SW480 (cell line): ENCODE data around the gene ITPRIPL2.

Experiments used
- DNase-seq: peaks from one replicate; pipeline ENCODE4 v3.0.0-alpha.2; 2016; ENCODE audit warnings: low spot score

Gene ITPRIPL2

DNA sequence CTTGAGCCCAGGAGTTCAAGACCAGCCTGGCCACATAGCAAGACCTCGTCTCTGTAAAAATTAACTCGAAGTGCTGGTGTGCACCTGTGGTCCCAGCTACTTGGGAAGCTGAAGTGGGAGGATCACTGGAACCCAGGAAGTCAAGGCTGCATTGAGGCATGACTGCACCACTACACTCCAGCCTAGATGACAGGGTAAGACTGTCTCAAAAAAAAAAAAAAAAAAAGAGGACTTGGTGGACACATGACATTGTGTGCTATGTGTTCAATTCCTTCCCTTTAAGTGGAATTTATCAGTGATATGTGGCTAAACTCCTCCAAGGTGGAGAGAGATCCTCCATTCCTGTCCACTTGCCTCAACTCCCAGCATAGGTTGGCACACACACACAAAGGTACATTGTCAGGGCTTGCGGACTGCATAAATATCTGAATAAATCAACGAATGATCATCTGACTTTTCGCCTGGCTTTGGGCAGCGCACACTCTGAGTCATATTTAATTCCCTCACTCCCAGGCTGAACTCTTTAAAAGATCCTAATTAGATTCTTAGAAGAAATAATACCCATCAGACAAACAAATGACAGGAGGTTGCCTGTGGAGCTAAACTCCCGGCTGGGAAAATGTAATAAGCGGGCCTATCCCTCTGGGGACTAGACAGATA, 29.3 kb downstream of the ITPRIPL2 start:
- DNase-seq: no peak

DNA sequence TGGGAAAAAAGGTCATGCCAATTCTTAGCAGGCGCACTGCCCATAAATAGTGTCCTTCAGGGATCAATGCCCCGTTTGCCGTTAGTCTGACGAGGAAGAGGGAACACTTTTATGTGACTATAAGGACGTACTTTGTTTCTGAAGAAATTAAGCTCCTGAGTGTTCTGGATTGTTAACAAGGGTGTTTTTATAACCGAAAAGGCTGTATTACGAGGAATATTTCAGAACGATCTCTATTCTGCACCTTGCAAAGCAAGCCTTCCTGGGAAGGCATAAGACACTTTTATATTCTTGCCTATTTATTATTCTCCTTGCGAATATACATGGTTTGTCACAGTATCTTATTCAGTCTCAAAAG, 29.8 kb downstream of the ITPRIPL2 start:
- no peak for DNase-seq

DNA sequence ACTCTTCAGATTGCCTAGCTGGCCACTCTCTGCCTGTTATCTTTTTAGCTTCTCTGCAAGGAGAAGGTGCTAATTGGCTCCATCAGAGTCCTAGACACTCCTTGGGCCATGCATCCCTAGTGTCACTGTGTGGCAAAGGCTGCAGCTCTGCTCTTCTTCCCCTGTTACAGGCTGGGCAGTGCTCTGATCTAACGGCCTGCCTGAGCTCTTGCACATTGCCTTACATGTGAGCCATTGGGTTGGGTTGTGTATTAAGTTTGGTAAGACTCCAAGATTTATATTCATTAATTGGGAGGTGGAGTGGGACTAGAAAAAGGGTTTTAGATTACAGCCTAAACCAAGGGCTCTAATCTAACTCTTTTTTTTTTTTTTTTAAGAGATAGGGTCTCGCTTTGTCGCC, 31.2 kb downstream of the ITPRIPL2 start:
- DNase-seq: no peak

DNA sequence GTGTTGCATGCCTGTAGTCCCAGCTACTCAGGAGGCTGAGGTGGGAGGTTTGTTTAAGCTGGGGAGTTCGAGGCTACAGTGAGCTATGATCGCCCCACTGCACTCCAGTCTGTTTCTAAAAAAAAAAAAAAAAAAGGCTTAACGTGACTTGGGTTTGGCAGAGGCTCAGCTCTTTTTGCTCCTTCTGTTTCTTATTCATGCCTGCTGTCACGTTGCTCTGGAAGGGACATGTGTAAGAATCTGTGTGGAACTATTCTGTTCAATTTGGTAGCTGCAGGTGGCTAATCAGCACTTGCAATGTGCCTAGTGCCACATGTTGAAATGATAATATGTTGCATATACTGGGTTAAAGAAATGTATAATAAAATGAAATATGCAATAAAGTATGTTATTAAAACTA, 33.4 kb downstream of the ITPRIPL2 start:
- no peak for DNase-seq

DNA sequence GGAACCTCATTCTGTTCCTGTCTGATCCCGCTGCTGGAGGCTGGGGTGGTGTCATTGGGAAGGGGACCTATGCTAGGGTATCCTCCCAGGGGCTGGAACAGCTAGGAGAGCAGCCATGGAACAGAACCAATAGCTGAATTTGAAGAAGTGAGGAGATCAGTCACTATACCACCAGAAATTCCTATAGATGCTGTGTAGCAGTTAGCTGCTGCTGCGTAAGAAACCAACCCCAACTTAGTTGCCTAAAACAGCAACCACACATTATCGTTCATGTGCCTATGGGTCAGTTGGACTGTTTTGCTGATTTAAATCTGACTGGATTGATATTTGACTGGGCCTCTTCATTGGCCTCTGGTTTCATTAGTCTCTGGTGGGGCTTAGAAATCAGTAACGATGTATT, 33.9 kb downstream of the ITPRIPL2 start:
- no peak for DNase-seq

DNA sequence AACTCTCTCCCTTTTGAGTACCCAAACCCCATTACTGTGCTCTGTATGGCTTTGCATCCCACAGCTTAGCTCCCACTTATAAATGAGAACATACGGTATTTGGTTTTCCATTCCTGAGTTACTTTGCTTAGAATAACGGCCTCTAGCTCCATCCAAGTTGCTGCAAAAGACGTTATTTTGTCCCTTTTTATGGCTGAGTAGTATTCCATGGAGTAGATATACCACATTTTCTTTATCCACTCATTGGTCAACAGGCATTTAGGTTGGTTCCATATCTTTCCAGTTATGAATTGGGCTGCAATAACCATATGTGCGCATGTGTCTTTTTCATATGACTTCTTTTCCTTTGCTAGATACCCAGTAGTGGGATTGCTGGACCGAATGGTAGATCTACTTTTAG, 34.4 kb downstream of the ITPRIPL2 start:
- DNase-seq: no peak

DNA sequence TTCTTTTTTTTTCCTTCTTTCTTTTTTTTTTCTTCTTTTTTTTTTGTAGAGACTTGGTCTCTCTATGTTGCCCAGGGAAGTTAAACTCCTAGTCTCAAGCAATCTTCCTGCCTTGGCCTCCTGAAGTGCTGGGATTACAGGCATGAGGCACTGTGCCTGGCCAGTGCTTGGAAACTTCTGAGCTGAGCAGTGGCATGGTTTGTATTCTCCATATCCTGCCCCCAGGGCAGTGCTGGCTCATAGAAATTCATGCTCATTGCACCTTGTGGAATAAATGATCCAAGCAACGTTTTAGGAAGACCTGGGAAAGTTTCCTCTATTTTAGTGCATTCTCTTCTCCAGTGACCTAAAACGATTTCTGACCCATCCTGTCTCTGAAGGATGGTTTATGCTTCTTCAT, 37.5 kb downstream of the ITPRIPL2 start:
- DNase-seq: no peak

DNA sequence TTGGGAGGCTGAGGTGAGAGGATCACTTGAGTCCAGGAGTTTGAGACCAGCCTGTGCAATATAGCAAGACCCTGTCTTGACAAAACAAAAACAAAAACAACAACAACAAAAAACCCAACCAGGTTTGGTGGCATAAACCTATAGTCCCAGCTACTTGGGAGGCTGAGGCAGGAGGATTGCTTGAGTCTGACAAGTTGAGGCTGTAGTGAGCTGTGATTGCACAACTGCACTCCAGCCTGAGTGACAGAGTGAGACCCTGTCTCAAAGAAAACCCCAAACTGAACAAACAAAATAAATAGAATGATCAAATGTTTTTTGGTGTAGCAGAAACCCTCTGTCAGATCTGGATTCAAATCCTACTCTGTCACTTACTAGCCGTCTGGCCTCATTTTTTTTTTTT, 38.3 kb downstream of the ITPRIPL2 start:
- no peak for DNase-seq

DNA sequence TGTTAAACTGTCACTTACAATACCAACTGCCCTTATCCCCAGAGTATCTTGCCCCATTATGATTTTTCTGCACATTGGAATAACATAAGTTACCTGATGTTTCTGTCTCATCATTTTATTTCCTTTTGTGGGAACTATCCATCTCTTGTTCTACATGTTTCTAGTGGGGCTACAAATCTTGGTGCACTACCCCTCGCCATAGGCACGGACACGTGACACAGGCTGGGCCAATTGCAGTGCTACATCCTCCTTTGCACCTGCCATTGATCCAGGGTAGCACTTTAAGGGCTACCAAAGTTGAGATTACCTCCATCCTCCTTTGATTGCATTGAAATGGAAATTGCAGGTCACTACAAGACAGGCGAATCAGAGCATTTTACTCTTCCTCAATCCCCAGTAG, 40.1 kb downstream of the ITPRIPL2 start:
- DNase-seq: peak; percentile 35

DNA sequence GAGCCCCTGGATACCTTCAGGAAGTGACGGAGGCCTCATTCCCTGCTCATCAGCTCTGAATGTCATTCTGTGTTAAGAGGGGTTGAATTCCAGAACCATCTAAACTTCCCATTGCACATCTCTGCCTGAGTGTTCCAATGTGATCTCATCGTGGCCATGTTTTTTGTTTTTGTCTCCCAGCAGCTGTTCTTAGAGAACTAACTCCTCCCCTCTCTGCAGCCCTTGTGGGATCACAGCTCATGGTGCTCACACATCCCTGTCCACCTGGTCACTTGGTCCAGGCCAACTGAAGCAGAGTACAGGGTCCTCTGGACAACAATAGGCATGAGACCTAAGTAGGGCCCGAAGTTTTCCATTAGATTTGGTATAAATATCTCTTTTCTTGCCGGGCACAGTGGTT, 48.3 kb downstream of the ITPRIPL2 start:
- no peak for DNase-seq

DNA sequence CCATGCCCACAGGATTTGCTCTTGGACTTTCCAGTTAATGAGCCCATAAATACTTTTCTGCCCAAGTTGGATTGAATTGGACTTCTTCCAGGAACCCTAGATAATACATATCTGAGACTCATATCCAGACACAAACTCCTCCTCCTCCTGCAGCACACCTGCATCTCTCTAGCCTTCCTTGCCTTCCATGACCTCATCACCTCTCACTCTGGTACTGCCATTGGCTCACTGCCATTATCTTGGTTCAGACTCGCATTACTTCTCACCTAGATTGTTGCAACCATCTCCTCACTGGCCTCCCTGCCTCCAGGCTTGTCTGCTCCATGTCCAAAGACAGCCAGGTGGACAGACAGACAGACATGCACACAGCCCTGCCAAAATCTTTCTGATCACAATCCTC, 49.5 kb downstream of the ITPRIPL2 start:
- DNase-seq: no peak

DNA sequence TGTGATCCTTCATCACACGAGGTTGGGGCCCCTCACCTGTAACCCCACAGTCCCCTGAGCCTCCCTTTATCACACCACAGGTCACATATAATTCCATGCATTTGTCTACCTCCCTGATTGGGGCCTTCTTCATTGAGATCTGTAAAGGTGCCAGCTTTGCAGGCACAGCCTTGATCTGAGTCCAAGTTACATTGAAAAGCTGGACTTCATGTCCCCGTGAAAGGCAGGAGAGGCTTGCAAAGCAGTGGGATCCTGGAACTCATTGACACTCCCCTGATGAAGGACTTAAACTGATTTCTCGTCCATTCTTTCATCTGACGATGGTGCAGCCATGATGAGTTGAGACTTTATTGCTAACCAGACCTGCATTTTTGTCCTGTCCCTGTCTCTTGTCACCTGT, 50.5 kb downstream of the ITPRIPL2 start:
- DNase-seq: no peak

DNA sequence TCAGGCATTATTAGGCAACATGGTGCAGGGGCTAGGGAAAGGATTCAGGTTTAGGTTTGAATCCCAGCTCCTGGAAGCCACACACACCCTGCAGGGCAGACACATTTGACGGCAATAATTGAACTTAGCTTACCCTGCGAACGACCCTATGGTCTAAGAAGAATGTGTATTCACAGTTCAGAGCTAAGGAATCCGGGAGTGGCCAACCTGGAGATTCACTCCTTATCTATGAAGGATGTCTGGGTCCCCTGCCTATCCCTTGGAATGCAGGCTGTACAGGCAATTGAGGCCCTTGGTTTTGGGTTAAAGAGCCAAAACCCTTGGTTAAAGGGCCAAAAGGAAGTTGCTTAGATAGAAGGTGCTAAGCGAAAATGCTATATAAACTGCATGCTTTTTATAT, 51.3 kb downstream of the ITPRIPL2 start:
- no peak for DNase-seq

DNA sequence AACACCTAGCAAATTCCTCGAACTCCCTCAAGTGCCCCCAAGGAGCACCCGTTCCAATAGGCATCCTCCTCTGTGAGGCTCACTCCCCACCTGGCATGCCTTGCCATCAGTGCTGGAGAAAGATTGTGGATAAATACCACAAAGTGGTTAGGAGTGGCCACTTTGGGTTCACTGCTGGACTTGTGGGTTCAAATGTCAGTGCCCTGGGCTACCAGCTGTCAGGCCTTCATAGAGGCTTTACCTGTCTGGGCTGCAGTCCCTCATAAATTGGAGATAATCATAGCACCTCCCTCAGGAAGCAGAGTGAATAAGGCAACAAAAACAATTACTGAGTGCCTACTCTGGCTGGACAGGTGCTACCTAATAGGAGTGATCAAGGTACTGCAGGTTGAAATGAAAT, 52.7 kb downstream of the ITPRIPL2 start:
- DNase-seq: no peak

DNA sequence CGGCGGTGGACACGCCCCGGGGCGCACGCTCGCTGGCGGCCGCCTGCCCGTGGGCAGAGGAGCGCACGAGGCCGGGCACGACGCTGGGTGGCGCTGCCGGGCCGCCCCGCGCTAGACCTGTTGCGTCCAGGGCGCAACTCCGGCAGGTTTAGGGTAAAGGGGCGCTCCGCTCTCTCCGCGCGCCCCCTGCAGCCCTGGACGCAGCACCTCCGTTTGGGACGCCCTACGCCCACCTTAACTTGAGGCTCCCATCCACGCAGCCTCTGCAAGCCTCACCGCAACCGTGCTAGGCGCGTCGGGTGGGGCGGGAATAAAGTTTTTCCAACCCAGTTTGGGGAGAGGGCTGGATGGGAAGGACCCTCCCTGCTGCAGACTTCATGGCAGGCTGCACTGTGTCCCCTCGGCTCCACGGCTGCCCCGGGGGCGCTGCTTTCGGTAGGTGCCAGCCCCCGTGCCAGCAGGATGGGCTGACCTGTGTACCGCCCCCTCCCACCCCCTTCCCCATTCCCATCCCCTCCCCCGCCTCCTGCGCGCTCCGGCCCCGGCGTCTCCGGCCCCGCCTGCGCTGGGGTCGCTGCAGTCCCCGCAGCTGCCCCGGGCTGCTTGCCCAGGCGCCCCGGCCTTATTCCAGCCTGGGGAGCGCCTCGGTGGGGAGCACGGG, 54.1 kb downstream of the ITPRIPL2 start, which contains the start of gene SYT17:
Gene SYT17, plus strand, starts transcription at position 531 of the 661 bp plus-strand sequence. CDS start 407 bp downstream, outside the sequence.
- peak; percentile 79 for DNase-seq

DNA sequence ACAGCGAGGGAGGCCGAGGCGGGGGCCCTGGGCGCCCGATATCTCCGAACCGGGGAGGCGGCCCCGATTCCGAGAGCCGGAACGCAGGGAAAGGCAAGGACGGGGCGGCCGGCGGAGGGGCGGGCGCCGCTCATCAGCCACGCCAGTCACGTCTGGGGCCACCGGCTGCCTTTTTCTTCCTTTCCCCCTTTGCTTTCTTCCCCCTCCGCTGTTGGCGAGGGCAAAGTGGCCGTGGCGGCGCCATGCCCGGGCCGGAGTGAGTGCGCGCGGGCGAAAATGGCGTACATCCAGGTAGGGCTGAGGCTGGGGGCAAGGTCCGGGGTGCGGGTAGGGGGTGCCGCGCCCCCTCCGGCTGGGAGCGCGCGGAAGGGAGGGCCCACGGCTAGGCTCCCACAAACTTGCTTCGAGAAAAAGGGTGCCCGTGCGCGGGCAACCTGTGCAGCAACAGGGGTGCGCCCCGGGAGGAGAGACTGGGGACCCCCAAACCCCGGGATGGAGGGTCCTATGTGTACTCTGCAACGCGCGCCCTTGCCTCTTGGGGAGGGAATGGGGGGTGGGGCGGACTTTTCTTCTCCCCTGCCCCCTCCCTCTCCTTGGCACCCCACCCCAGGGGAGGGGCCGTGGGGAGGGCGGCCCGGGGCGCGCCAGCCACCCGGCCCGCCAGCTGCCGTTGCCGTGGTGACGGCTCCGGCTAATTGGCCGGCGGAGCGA, 54.8 kb downstream of the ITPRIPL2 start:
- peak; percentile 40 for DNase-seq

DNA sequence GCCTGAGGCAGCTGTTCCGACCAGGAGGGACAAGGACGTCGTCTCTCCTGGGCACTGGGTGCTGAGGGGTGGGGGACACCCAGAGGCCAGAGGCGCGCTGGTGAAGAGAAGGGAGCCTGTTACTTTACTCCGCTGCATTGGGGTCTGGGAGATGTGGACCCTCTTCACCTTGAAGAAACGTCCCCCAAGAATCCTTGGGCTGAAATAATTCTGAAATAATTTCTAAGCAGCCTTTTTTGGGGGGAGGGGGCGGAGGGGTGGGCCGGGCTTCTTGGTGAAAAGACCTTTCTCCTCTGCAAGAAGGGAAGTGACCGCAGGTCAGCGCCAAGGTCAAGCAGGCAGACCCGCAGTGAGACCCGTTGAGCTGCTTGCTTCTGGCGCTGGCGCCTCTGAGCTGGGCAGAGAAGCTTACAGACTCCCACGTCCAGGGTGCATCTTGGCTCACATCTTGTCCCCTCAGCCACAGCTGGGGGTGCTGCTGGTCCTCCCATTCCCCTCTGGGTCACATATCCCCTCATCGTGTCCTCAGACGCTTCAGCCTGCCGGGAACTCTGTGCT, 55.4 kb downstream of the ITPRIPL2 start:
- no peak for DNase-seq

DNA sequence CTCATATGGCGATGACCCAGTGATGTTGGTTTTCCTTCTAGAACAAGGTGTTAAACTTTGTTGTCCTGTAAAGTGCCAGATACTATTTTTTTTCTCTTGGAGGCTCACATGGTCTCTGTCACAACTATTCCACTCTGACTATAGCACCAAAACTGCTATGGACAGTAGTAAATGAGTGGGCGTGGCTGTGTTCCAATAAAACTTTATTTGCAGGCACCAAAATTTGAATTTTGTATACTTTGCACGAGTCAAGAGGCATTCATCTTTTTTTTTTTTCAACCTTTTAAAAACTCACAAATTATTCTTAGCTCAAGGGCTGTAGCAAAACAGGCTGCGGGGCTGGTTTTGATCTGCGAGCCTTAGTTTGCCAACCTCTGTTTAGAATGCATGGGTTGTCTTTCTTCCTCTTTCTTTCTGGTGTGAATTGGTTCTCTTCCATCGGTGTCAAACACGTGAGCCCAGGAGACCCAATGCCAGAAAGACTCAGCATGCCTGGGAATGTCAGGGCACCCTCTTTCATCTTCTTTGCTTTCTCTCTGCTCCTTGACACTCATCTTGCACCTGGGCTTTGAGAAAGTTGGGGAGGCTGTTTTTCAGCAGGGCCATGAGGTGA, 56.4 kb downstream of the ITPRIPL2 start:
- no peak for DNase-seq
